Activated CD8-positive, alpha-beta memory T cell treated with anti-CD3 and anti-CD28 coated beads for 24 hours (primary cell): ENCODE data around the gene CTBS.

ENCODE experiments used
- DNase-seq: peaks from one replicate; pipeline ENCODE4 v3.0.0-alpha.2; 2020

The CTBS gene

GRCh38 chr1:84504580-84505492, 69.4 kb downstream of the CTBS start:
- no peak for DNase-seq

GRCh38 chr1:84502927-84503326, 71.3 kb downstream of the CTBS start:
- DNase-seq, result no peak
